PC-9 (cell line): ENCODE results near the gene R3HCC1L. TPM values are rescaled to one million over a fixed set of nuclear protein-coding genes. Genes with fewer than 3 reads are reported as not detected.
"Not testable (repeated sequence)": the region's sequence is repeated elsewhere in the genome, so short reads cannot be mapped to it uniquely, and the experiment has no call there.

Source experiments
- BruUV-seq: library from RNA; stranded (reverse); fragments of 400-500 nt; replicated peaks from 2 replicates; lab custom pipeline; 2021; lab: Mats Ljungman, UMichigan
- CTCF ChIA-PET: fragments of 300-600 bp; sonication (Branson Sonifier 250); formaldehyde crosslinking; loops from one replicate; lab custom pipeline; 2022; ENCODE audit warnings: antibody characterized with exemption; lab: Charles Lee
- POLR2A ChIA-PET: fragments of 300-600 bp; sonication (Branson Sonifier 250); formaldehyde crosslinking; loops from one replicate; lab custom pipeline; 2022; ENCODE audit warnings: antibody characterized with exemption; ENCODE audit not compliant: unreplicated experiment; lab: Charles Lee
- DNase-seq, 2 experiments: peaks; one replicate each; pipeline versions ENCODE4 v3.0.0 to v3.0.0-alpha.2; 2015 to 2022; ENCODE audit warnings: mixed read lengths in 1 of 2
- H2AFZ ChIP-seq: fragments of 200-600 bp; sonication (generic); 2 replicates; pipeline ENCODE4 v1.8.1; 2017; ENCODE audit warnings: antibody characterized with exemption
- H3F3A ChIP-seq: fragments of 200-600 bp; sonication (generic); 2 replicates; pipeline ENCODE4 v1.8.1; 2017; ENCODE audit warnings: antibody characterized with exemption, mild to moderate bottlenecking, low read depth; ENCODE audit not compliant: insufficient read depth
- H3K27ac ChIP-seq: fragments of 200-600 bp; sonication (generic); 2 replicates; pipeline ENCODE4 v1.6.1; 2016; ENCODE audit warnings: mixed run types
- H3K27me3 ChIP-seq: fragments of 200-600 bp; sonication (generic); 2 replicates; pipeline ENCODE4 v1.6.1; 2016; ENCODE audit warnings: low read depth, mixed run types; ENCODE audit not compliant: insufficient read depth
- H3K36me3 ChIP-seq: fragments of 200-600 bp; sonication (generic); 2 replicates; pipeline ENCODE4 v1.6.1; 2016; ENCODE audit warnings: low read depth, mixed run types
- H3K4me1 ChIP-seq: fragments of 200-600 bp; sonication (generic); replicated peaks from 2 replicates; pipeline ENCODE4 v1.6.1; 2016; ENCODE audit warnings: mixed run types; ENCODE audit not compliant: insufficient read depth
- H3K4me2 ChIP-seq: fragments of 200-600 bp; sonication (generic); 2 replicates; pipeline ENCODE4 v1.6.1; 2017; ENCODE audit warnings: mixed run types
- H3K4me3 ChIP-seq: fragments of 200-600 bp; sonication (generic); 2 replicates; pipeline ENCODE4 v1.6.1; 2016; ENCODE audit warnings: mixed run types
- H3K79me2 ChIP-seq: fragments of 200-600 bp; sonication (generic); 2 replicates; pipeline ENCODE4 v1.6.1; 2017; ENCODE audit warnings: low read depth, mixed run types
- H3K9me2 ChIP-seq: fragments of 200-600 bp; sonication (generic); 2 replicates; pipeline ENCODE4 v1.8.1; 2017; ENCODE audit warnings: mild to moderate bottlenecking; ENCODE audit not compliant: insufficient read depth
- H3K9me3 ChIP-seq: fragments of 200-600 bp; sonication (generic); 2 replicates; pipeline ENCODE4 v1.8.1; 2016; ENCODE audit warnings: low read depth; ENCODE audit not compliant: insufficient read depth
- H4K20me1 ChIP-seq: fragments of 200-600 bp; sonication (generic); 2 replicates; pipeline ENCODE4 v1.8.1; 2017; ENCODE audit not compliant: insufficient read depth
- CTCF ChIP-seq: fragments of 200-600 bp; sonication (generic); conservative IDR thresholded peaks from 2 replicates; pipeline ENCODE4 v1.6.1; 2017; ENCODE audit warnings: mixed run types, antibody characterized with exemption, mild to moderate bottlenecking, moderate library complexity
- EZH2 ChIP-seq: fragments of 200-600 bp; sonication (generic); IDR thresholded peaks from 2 replicates; pipeline ENCODE4 v1.8.0; 2017; ENCODE audit warnings: antibody characterized with exemption, low read depth
- intact Hi-C: fragments of 100-400 bp; cut with micrococcal nuclease; formaldehyde crosslinking; loops from one replicate; pipeline ENCODE4 v1.10.0; 2022; ENCODE audit not compliant: unreplicated experiment
- total RNA-seq: library from RNA; stranded (reverse); gene quantifications from 2 replicates; pipeline ENCODE4 v1.2.3, GENCODE V29; 2021

The R3HCC1L gene
- total RNA-seq, 1 experiment from 2014 or later, result 7.0 TPM

GRCh38 chr10:98144985-98145384 lies 10.5 kb downstream of the R3HCC1L start:
- Histone ChIP-seq H4K20me1 (0 out of 2 replicates have a peak, but pooled peaks cover 2% of the 10 kb centered on the region), H3K36me3 (no peaks in the 10 kb centered on the region), H3K4me2 (no peak overlapping the region), H2AFZ (no peak overlapping the region), H3K27me3 (no peaks in the 10 kb centered on the region), H3F3A (no peaks in the 10 kb centered on the region), H3K27ac (no peak overlapping the region), H3K79me2 (peaks cover 63% of the 10 kb centered on the region), H3K4me1 (no peaks in the 10 kb centered on the region), H3K9me3 (no peaks in the 10 kb centered on the region), H3K9me2 (no peaks in the 10 kb centered on the region), H3K4me3 (no peak overlapping the region)
- intact Hi-C loops, result no loop called here
- POLR2A ChIA-PET, result no interaction called here
- TF ChIP-seq EZH2 (no peak), CTCF (no peak)
- BruUV-seq, result no TSS peak
- DNase-seq, result no peak
- CTCF ChIA-PET, result no interaction called here

DNA sequence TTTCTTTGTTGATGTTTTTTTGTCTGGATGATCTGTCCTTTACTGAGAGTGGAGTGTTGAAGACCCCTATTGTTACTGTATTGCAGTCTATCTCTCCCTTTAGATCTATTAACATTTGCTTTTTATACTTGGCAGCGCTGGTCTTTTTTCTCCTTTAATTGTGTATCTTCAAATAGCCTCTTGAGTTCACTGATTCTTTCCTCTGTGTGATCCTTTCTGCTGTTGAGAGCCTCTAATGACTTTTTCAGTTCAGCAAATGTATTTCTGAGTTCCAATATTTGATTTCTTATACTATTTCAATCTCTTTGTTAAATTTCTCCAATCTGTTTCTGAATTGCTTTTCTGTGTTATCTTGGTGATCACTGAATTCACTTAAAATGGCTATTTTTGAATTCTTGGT lies 15.4 kb downstream of the R3HCC1L start:
- H3K4me2 ChIP-seq, result no peak overlapping the region
- no TSS peak for BruUV-seq
- no peaks in the 10 kb centered on the region for H3F3A ChIP-seq
- no peak overlapping the region for H2AFZ ChIP-seq
- H4K20me1 ChIP-seq, result no peaks in the 10 kb centered on the region
- H3K4me1 ChIP-seq, result no peaks in the 10 kb centered on the region
- H3K9me2 ChIP-seq, result no peaks in the 10 kb centered on the region
- H3K79me2 ChIP-seq, result peaks cover 54% of the 10 kb centered on the region; the same call in 1 of the 2 replicates
- intact Hi-C loops, result no loop called here
- CTCF ChIA-PET, result no interaction called here
- H3K36me3 ChIP-seq, result no peaks in the 10 kb centered on the region
- no peak overlapping the region for H3K4me3 ChIP-seq
- no peaks in the 10 kb centered on the region for H3K27me3 ChIP-seq
- no peak overlapping the region for H3K27ac ChIP-seq
- POLR2A ChIA-PET, result no interaction called here
- TF ChIP-seq CTCF (no peak), EZH2 (no peak)
- no peak for DNase-seq
- H3K9me3 ChIP-seq, result no peaks in the 10 kb centered on the region

- no peak for DNase-seq
- Histone ChIP-seq H3K36me3 (no peaks in the 10 kb centered on the region), H3K4me1 (no peaks in the 10 kb centered on the region), H3K27me3 (no peaks in the 10 kb centered on the region), H4K20me1 (no peaks in the 10 kb centered on the region), H3K9me2 (no peaks in the 10 kb centered on the region), H3K9me3 (no peaks in the 10 kb centered on the region), H3F3A (no peaks in the 10 kb centered on the region), H3K4me3 (no peak overlapping the region), H3K79me2 (peaks cover 50% of the 10 kb centered on the region; the same call in 1 of the 2 replicates), H3K27ac (no peak overlapping the region), H2AFZ (no peak overlapping the region), H3K4me2 (no peak overlapping the region)
- ChIA-PET CTCF (interaction anchor here (0.6 kb wide), 1 partner anchor 15 kb away, joined by 6 read pairs; no protein-coding TSS in a partner anchor), POLR2A (no interaction called here)
- no peak for TF ChIP-seq CTCF
- no peak for TF ChIP-seq EZH2
- BruUV-seq, result no TSS peak
- intact Hi-C loops, result no loop called here
These were observed 16.1 kb downstream of the R3HCC1L start for GRCh38 chr10:98150544-98150943.

GRCh38 chr10:98152778-98153177 lies 18.3 kb downstream of the R3HCC1L start:
- H4K20me1 ChIP-seq, DNase-seq, H3K27ac ChIP-seq, intact Hi-C loops, H3K9me2 ChIP-seq, H3K36me3 ChIP-seq, CTCF ChIA-PET, POLR2A ChIA-PET, H3K4me1 ChIP-seq, H3K4me2 ChIP-seq, H2AFZ ChIP-seq, BruUV-seq, H3K27me3 ChIP-seq, H3F3A ChIP-seq, H3K9me3 ChIP-seq, H3K4me3 ChIP-seq: not testable (repeated sequence)
- peaks cover 34% of the 10 kb centered on the region; the same call in 1 of the 2 replicates for H3K79me2 ChIP-seq

- DNase-seq, H3K9me2 ChIP-seq, H3K4me1 ChIP-seq, H3K27me3 ChIP-seq, H3K27ac ChIP-seq, H3K36me3 ChIP-seq, H3F3A ChIP-seq, H3K4me2 ChIP-seq, BruUV-seq, CTCF ChIA-PET, POLR2A ChIA-PET, H4K20me1 ChIP-seq, H2AFZ ChIP-seq, H3K4me3 ChIP-seq, H3K9me3 ChIP-seq, intact Hi-C loops: not testable (repeated sequence)
- H3K79me2 ChIP-seq, result peaks cover 28% of the 10 kb centered on the region; the same call in 1 of the 2 replicates
These were observed 18.9 kb downstream of the R3HCC1L start for GRCh38 chr10:98153213-98153958.
